Duodenal mucosa (tissue), 2 donors: ENCODE results near the gene MYCL.
"Not testable (repeated sequence)": the region's sequence is repeated elsewhere in the genome, so short reads cannot be mapped to it uniquely, and the experiment has no call there.

Source experiments
- H3K27ac ChIP-seq: one replicate; pipeline ENCODE4 v1.7.0; 2013; ENCODE audit warnings: low read depth, low read length
- H3K27me3 ChIP-seq, 2 donors: one replicate each; pipeline ENCODE4 v1.7.0; 2013; ENCODE audit warnings: low read length in 2 of 2, control low read depth in 1 of 2; ENCODE audit not compliant: insufficient read depth in 2 of 2, control insufficient read depth in 1 of 2
- H3K36me3 ChIP-seq, 2 donors: one replicate each; pipeline ENCODE4 v1.7.0; 2013; ENCODE audit warnings: low read length in 2 of 2, control low read depth in 1 of 2; ENCODE audit not compliant: insufficient read depth in 2 of 2, control insufficient read depth in 1 of 2
- H3K4me1 ChIP-seq, 2 donors: one replicate each; pipeline ENCODE4 v1.7.0; 2013; ENCODE audit warnings: low read length in 2 of 2, control low read depth in 1 of 2; ENCODE audit not compliant: insufficient read depth in 2 of 2, control insufficient read depth in 1 of 2
- H3K4me3 ChIP-seq, 2 donors: one replicate each; pipeline ENCODE4 v1.7.0; 2013; ENCODE audit warnings: low read length in 2 of 2, low read depth in 1 of 2
- H3K9ac ChIP-seq, 2 donors: one replicate each; pipeline ENCODE4 v1.7.0; 2013; ENCODE audit warnings: low read length in 2 of 2, low read depth in 1 of 2
- H3K9me3 ChIP-seq, 2 donors: one replicate each; pipeline ENCODE4 v1.7.0; 2013; ENCODE audit warnings: low read length in 2 of 2, control low read depth in 1 of 2; ENCODE audit not compliant: control insufficient read depth in 1 of 2

Gene MYCL

DNA sequence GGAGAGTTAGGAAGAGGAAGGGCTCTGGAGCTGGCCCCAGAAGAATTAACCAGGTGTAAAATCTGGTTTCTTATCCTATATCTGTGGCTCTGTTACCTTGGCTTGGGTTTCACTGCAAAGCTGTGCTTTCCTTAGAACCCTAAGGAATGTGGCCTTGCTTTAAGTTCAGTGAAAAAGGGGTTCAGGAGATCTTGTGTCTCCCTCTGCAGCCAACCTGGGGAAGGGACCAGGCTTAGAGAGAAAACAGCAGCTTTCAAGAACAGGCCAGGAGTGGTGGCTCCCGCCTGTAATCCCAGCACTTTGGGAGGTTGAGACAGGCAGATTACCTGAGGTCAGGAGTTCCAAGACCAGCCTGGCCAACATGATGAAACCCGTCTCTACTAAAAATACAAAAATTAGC, 16.1 kb upstream of the MYCL start:
- Histone ChIP-seq H3K9me3 (no peaks in the 10 kb centered on the region), H3K36me3 (no peaks in the 10 kb centered on the region), H3K4me1 (no peaks in the 10 kb centered on the region), H3K9ac (no peak overlapping the region), H3K27ac (no peak overlapping the region), H3K4me3 (no peak overlapping the region), H3K27me3 (no peaks in the 10 kb centered on the region)

DNA sequence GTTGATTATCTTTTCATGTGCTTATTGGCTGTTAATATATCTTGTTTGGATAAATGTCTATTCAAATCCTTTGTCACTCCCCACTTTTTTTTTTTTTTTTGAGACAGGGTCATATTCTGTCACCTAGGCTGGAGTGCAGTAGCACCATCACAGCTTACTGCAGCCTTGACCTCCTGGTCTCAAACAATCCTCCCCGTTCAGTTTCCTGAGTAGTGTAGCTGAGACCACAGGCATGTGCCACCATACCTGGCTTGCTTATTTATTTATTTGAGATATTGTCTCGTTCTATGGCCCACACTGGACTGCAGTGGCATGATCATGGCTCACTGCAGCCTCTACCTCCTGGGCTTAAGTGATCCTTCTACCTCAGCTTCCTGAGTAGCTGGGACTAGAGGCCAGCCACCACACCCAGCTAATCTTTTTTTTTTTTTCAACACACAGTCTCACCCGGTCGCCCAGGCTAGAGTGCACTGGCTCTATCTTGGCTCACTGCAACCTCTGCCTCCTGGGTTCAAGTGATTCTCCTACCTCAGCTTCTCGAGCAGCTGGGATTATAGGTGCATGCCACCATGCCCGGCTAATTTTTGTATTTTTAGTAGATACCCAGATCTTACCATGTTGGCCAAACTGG, 13.9 kb upstream of the MYCL start:
- Histone ChIP-seq H3K4me1 (no peaks in the 10 kb centered on the region), H3K9ac (no peak overlapping the region), H3K4me3 (no peak overlapping the region), H3K36me3 (no peaks in the 10 kb centered on the region), H3K27ac (no peak overlapping the region), H3K9me3 (no peaks in the 10 kb centered on the region), H3K27me3 (no peaks in the 10 kb centered on the region)

DNA sequence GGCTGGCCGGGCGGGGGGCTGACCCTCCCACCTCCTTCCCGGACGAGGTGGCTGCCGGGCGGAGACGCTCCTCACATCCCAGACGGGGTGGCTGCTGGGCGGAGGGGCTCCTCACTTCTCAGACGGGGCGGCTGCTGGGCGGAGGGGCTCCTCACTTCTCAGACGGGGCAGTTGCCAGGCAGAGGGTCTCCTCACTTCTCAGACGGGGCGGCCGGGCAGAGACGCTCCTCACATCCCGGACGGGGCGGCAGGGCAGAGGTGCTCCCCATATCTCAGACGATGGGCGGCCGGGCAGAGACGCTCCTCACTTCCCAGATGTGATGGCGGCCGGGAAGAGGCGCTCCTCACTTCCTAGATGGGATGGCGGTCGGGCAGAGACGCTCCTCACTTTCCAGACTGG, 11.4 kb upstream of the MYCL start:
- H3K27me3 ChIP-seq = not testable (repeated sequence)

DNA sequence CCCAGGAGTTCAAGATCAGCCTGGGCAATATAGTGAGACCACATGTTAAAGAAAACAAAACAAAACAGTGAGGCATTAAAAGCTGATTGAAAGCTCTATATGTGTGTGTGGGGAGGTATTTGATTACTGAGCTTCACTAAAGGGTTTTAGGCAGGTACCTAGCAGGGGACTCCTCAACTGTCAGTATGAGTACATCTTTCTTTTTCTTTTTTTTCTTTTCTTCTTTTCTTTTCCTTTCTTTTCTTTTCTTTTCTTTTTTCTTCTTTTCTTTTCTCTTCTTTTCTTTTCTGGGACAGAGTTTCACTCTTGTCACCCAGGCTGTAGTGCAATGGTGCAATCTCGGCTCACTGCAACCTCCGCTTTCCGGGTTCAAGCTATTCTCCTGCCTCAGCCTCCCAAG, 8.5 kb upstream of the MYCL start:
- H3K4me3 ChIP-seq = no peak overlapping the region
- H3K27ac ChIP-seq = no peak overlapping the region
- peaks cover 7 to 8% of the 10 kb centered on the region in 2 donors for H3K9me3 ChIP-seq
- no peaks in the 10 kb centered on the region for H3K36me3 ChIP-seq
- no peaks in the 10 kb centered on the region for H3K4me1 ChIP-seq
- H3K27me3 ChIP-seq = no peaks in the 10 kb centered on the region
- no peak overlapping the region for H3K9ac ChIP-seq

More for the DNA sequence above, 11.4 kb upstream of the MYCL start:
- not testable (repeated sequence) for H3K4me1 ChIP-seq, H3K9me3 ChIP-seq, H3K36me3 ChIP-seq, H3K4me3 ChIP-seq, H3K27ac ChIP-seq, H3K9ac ChIP-seq

DNA sequence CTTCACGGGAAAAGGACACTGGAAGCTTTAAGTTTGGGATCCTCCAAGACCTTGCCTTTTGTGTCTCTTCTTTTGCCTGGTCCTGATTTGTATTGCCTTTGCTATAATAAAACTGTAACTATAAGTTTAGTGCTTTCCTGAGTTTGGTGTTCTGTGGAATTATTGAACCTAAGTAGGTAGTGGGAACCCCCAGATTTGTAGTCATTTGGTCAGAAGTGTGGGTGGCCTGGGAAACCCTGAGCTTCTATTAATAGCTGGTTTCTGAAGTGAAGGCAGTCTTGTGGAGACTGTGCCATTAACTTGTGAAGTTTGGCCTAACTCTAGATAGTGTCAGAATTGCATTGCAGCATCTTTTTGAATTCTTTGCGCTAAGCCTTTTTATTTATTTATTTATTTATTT, 6.8 kb upstream of the MYCL start:
- Histone ChIP-seq H3K9ac (no peak overlapping the region), H3K36me3 (no peaks in the 10 kb centered on the region), H3K4me3 (no peak overlapping the region), H3K27me3 (no peaks in the 10 kb centered on the region), H3K9me3 (peaks cover 7 to 8% of the 10 kb centered on the region in 2 donors), H3K27ac (no peak overlapping the region), H3K4me1 (no peaks in the 10 kb centered on the region)

DNA sequence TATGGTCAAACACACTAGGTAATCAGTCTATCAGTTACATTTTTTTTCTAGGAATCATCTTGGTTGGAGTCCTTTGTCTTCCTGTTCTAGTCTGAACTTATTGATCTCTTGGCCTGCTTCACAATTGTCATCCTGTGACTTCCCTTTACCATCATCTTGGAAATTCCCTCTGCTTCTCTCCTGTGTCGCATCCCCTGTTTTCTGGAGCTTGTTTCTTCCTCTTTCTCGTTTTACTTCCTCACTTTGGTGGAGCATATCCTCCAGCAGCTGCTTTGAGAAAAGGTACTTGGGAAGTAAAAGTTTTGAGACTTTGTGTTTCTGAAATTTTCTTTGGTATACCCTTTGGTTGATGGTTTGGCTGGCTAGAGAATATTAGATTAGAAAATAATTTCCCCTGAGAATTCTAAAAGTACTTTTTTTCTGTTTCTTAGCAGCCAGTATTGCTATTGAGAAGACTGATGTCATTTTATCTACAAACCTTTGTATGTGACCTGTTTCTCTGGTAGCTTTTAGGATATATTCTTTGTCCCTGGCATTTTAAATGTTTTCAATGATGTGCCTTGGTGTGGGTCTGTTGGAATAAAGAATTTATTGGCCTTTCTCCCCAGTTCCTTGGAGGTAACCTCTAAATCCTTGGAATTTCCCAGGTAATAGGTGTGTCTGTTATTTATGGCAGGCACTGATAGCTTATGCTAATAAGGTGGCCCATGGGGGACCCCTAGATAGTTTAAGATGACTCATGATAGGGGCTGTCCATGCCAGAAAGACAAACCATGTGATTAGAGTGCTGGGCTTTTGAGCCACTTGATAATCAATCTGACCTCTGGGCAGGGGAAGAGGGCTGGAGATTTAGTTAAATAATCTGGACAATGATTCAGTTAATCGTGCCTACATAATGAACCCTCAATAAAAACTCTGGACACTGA, 6.1 kb upstream of the MYCL start:
- Histone ChIP-seq H3K27ac (no peak overlapping the region), H3K9ac (no peak overlapping the region), H3K4me1 (no peaks in the 10 kb centered on the region), H3K9me3 (peaks cover 7 to 8% of the 10 kb centered on the region in 2 donors), H3K4me3 (no peak overlapping the region), H3K27me3 (no peaks in the 10 kb centered on the region), H3K36me3 (no peaks in the 10 kb centered on the region)

DNA sequence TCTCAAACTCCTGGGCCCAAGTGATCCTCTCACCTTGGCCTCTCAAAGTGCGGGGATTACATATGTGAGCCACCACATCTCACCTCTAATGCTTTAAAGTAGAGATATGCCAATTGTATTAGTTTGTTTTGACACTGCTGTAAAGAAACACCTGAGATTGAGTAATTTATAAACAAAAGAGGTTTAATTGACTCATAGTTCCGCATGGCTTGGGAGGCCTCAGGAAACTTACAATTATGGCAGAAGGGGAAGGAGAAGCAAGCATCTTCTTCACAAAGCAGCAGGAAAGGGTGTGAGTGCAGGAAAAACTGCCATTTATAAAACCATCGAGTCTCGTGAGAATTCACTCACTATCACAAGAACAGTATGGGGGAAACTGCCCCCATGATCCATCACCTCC, 3.5 kb upstream of the MYCL start:
- no peak overlapping the region for H3K9ac ChIP-seq
- H3K27ac ChIP-seq = no peak overlapping the region
- H3K27me3 ChIP-seq = peaks cover 5 to 6% of the 10 kb centered on the region in 2 donors
- H3K4me1 ChIP-seq = peaks cover 9 to 11% of the 10 kb centered on the region in 2 donors
- no peaks in the 10 kb centered on the region for H3K36me3 ChIP-seq
- peaks cover 7 to 8% of the 10 kb centered on the region in 2 donors for H3K9me3 ChIP-seq
- no peak overlapping the region for H3K4me3 ChIP-seq

DNA sequence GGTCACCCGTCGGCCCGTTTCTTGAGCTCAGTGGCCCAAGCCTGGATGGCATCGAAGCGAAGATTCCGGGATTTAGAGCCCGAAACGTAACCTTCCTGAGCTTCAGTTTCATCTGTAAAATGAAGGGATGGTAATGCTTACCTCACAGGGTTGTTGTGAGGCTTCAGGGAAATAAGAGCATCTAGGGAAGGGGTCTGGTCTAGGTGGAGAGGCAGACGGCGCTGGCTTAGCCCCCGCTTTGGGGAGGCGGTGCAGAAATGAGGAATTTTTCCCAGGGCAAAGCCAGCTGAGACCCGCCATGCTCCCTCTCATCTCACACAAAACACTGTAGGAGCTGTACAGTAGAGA, 717 bp upstream of the MYCL start:
- Histone ChIP-seq H3K4me3 (peak overlapping the region; percentile 74 to 81), H3K9me3 (no peaks in the 10 kb centered on the region), H3K27ac (peak overlapping the region; percentile 78), H3K9ac (peak overlapping the region; percentile 25 to 68), H3K27me3 (peaks cover 7 to 16% of the 10 kb centered on the region in 2 donors), H3K36me3 (no peaks in the 10 kb centered on the region), H3K4me1 (peaks cover 25 to 26% of the 10 kb centered on the region in 2 donors)

DNA sequence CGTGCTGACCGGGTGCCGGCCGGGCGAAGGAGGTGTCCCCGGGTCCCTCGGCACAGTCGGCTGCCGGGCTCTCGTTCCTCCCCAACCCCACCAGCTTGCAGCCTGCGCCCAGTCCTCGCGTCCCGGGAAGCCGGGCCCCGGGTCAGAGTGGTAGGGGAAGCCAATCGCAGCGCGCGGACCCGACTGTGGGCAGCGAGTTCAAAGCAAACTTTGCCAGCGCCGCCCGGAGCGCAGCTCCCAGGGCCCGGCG, 328 bp downstream of the MYCL start:
- Histone ChIP-seq H3K4me3 (peak overlapping the region; percentile 74 to 81), H3K27ac (peak overlapping the region; percentile 17), H3K9me3 (no peaks in the 10 kb centered on the region), H3K4me1 (peaks cover 25 to 26% of the 10 kb centered on the region in 2 donors), H3K27me3 (peaks cover 7 to 16% of the 10 kb centered on the region in 2 donors), H3K9ac (peak overlapping the region; percentile 69 to 77), H3K36me3 (peaks cover 0 to 9% of the 10 kb centered on the region in 2 donors)

DNA sequence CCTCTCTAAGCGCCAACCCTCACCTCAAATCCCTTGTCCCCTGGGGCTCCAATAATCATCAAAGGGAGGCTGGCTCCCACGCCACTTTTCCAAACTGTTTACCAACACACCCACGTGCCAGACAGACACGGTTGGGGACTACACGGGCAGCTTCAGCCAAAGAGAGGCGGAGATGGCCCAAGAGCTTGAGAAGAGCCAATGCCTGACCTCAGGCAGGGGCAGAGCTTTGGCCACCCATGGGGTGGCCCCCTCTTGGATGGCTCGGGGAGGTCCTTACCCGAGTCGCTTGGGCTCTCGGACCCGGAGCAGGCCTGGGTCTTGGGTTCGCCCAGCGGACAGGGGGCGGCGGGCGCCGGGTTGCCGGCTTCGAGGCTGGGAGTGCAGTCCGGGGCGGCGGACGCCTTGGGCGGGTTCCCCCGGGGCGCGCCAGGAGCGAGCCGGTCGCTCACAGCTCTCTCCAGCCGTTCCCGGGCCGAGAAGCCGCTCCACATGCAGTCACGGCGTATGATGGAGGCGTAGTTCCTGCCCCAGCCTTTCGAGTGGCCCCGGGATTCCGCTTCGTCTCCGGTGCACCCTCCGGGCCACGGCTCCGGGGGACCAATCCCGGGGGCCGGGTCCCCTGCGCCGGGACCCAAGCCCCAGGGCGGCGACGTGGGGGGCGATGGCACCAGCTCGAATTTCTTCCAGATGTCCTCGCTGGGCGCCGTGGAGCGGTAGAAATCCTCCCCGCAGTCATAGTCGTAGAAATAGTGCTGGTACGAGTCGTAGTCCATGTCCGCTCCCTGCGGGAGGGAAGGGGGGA, 854 bp downstream of the MYCL start:
- Histone ChIP-seq H3K9me3 (no peaks in the 10 kb centered on the region), H3K27ac (peak overlapping the region; percentile 17), H3K36me3 (peaks cover 0 to 9% of the 10 kb centered on the region in 2 donors), H3K9ac (peak overlapping the region; percentile 69 to 77), H3K27me3 (peaks cover 7 to 16% of the 10 kb centered on the region in 2 donors), H3K4me3 (peak overlapping the region; percentile 74 to 81), H3K4me1 (peaks cover 25 to 26% of the 10 kb centered on the region in 2 donors)
